GM18505 (cell line): ENCODE measurements around the gene ADARB1.

Source experiments
- ATAC-seq: cut with Tn5 transposase; IDR thresholded peaks from one replicate; pipeline ENCODE4 v1.9.1; 2021; ENCODE audit not compliant: unreplicated experiment
- POLR2A ChIP-seq: IDR thresholded peaks from 4 replicates; pipeline ENCODE4 v1.6.1; 2011; ENCODE audit warnings: borderline replicate concordance; ENCODE audit not compliant: insufficient read depth, insufficient read length; ENCODE audit errors: extremely low read depth

Gene ADARB1

GRCh38 chr21:45262616-45263015 lies 188.2 kb downstream of the ADARB1 start:
- no peak for TF ChIP-seq POLR2A
- ATAC-seq: no peak

- ATAC-seq: no peak
- no peak for TF ChIP-seq POLR2A
Observed at GRCh38 chr21:45263534-45263933, 189.2 kb downstream of the ADARB1 start.

- TF ChIP-seq POLR2A: no peak
- no peak for ATAC-seq
Observed at GRCh38 chr21:45264146-45264911, 189.9 kb downstream of the ADARB1 start.

GRCh38 chr21:45264912-45265515 lies 190.6 kb downstream of the ADARB1 start:
- no peak for TF ChIP-seq POLR2A
- no peak for ATAC-seq

- no peak for ATAC-seq
- TF ChIP-seq POLR2A: no peak
Observed at GRCh38 chr21:45265721-45266517, 191.5 kb downstream of the ADARB1 start.

- TF ChIP-seq POLR2A: no peak
Observed at GRCh38 chr21:45266518-45267389, 192.4 kb downstream of the ADARB1 start.

GRCh38 chr21:45267390-45267760 lies 193.0 kb downstream of the ADARB1 start:
- no peak for ATAC-seq
- no peak for TF ChIP-seq POLR2A

More at GRCh38 chr21:45266518-45267389, 192.4 kb downstream of the ADARB1 start:
- no peak for ATAC-seq

- TF ChIP-seq POLR2A: no peak
- ATAC-seq: no peak
Observed at GRCh38 chr21:45269861-45270260, 195.5 kb downstream of the ADARB1 start.

- ATAC-seq: no peak
- no peak for TF ChIP-seq POLR2A
Observed at GRCh38 chr21:45270306-45270821, 196.0 kb downstream of the ADARB1 start.
